GM21367 (cell line): ENCODE measurements around the gene SHROOM3.

Experiments used
- ATAC-seq: cut with Tn5 transposase; IDR thresholded peaks from one replicate; pipeline ENCODE4 v1.9.1; 2021; ENCODE audit not compliant: unreplicated experiment

The SHROOM3 gene

GRCh38 chr4:76564123-76564915, 129.3 kb downstream of the SHROOM3 start:
- no peak for ATAC-seq

GRCh38 chr4:76568262-76568661, 133.2 kb downstream of the SHROOM3 start:
- no peak for ATAC-seq

DNA sequence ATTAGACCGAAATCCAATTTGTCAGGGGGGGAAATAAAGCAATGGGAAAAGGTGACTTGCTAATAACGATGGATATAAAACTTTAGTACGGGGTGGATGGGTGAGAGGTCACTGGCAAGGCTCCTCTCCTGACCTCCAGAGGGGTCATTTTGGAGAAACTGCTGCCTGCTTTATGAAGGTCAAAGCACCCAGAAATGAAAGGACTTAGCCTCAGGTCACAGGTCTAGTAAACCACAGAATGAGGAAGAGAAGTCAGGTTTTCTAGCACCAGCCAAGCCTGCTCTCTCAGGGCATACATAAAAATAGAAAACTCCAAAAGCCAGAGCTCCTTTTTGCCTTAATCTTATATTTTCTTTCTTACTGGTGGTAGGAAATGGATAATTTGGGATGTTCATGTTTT, 134.2 kb downstream of the SHROOM3 start:
- ATAC-seq, result no peak

- no peak for ATAC-seq
Observed at GRCh38 chr4:76569706-76570105, 134.7 kb downstream of the SHROOM3 start.

DNA sequence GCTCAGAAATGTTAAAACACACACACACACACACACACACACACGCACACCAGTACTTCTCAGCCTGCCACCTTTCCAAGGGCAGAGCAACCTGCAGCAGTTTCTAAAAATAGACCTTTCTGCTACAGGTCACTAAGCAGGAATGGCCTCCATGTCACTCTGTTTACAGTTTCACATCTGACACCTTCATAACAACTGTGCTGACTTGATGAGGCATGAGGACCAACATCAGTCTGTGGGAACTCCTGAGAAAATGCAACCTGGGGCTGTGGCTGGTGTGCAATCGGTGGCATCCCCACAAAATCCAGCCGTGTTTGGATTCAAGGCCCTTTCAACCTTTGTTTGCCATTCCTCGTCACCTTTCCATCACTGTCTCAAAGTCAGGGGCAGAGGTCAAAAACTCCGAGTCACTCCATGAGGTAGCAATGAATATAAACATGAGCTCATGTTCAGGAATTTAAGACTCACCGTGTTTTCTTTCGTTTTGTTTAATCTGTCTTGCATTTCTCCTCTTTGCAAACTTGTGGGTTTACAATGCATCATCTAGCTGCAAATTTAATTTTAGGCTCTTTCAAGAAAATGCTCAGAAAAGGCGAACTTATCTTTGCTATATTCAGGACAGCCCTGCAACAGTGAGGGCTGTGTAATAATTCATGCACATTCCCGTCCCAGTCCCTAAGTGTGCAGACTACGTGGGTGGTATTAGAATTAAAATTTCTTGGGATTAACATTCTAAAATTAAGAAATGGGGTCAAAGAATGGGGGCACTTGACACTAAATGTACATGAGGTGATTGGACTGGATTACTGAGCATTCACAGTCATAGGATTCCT, 135.3 kb downstream of the SHROOM3 start:
- ATAC-seq, result no peak

- ATAC-seq, result no peak
Observed at GRCh38 chr4:76571274-76571673, 136.2 kb downstream of the SHROOM3 start.

DNA sequence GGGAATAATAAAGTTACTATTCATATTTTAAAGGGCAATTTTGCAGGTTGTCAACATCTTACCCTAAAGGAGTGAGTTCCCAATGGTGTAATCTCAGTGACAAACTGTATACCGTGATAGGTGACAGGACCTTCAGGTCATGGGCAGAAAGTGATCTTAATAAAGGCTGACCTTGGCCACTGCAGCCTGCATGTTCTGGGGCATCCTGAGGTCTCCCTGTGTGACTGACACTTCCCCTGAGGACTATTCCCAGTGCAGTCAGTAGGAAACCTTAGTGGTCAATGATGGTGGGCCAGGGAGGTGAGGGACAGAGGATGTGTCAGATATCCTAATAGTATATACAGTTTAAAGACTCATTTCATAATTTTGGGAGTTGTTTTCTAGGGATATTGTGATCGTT, 137.2 kb downstream of the SHROOM3 start:
- ATAC-seq, result no peak

DNA sequence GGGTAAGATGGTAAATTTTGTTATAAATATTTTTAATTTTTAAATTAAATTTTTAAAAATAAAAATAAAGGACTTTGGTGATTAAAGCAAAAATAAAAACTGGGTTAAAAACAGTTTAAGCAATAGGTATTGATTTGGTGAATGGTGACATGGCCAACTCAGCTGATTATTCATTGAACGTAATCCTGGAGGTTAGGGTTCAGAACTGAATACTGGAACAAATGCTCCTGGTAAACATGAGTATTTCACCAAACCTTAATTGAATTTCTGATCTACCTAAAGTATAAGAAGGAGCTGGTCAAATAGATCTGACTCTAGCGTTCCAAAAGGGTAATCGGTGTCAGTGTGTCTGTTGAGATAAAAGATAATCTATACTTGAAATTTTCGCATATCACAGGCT, 141.8 kb downstream of the SHROOM3 start:
- ATAC-seq, result no peak

- ATAC-seq, result no peak
Observed at GRCh38 chr4:76578002-76578560, 143.1 kb downstream of the SHROOM3 start.

- ATAC-seq, result no peak
Observed at GRCh38 chr4:76579596-76580375, 144.8 kb downstream of the SHROOM3 start.

GRCh38 chr4:76581077-76581962, 146.3 kb downstream of the SHROOM3 start:
- no peak for ATAC-seq

- ATAC-seq, result no peak
Observed at GRCh38 chr4:76582074-76582816, 147.2 kb downstream of the SHROOM3 start.

GRCh38 chr4:76582817-76583087, 147.7 kb downstream of the SHROOM3 start:
- ATAC-seq, result no peak

DNA sequence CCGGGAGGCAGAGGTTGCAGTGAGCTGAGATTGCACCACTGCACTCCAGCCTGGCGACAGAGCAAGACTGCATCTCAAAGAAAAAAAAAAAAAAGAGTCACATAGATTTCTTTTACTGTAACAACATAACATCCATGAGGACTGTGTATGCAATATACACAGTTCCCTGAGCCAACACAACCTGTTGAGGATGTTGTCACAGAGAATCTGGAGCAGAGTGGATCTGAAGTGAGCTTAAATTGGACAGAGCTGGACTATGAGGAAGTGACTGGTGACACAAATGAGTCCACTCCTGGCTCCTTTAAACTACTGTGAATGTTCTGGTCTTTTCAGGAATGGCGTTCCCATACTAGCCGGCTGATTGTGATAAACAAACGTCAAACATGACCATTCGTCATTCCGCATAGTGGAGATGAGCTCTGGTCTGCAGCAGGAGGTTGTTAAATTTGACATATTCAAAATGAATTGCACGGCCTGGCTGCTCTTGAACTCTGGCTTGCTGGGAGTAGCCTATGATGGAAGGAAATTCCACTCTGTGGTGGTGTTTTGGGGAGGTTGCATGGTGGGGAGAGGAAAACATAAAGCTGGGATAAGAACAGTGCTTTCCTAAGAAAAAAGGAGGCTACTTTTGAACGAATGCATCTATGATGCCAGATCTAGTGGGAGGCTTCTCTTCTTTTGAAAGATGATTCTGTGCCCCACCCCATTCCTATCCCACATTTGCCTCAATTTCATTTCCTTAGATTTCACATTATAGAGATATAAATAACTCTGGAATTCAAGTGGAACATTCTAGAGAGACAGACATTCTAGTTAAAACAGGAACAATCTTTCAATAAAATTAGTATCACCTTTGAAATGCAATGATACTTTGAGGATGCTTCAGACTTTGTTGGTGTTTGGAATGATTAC, 149.5 kb downstream of the SHROOM3 start:
- ATAC-seq, result no peak

DNA sequence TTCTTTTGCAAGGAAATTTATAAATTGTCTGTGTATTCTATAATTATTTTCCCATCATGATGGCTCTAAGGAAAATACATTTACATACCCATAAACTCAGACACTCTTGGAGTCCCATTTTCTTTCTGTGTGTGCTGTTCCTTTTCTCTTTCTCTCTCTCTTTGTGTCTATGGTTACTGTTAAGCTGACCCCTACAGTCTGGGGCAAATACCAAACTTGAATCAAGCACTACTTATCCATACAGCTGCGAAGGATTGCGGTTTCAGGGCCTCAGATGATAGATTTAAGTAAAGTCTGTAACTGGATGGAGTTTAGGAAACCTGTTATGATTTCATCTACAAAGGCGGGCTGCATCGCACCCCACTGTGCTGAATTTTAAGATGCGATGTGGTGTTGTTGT, 150.2 kb downstream of the SHROOM3 start:
- ATAC-seq, result no peak

- no peak for ATAC-seq
Observed at GRCh38 chr4:76585897-76586360, 150.9 kb downstream of the SHROOM3 start.

DNA sequence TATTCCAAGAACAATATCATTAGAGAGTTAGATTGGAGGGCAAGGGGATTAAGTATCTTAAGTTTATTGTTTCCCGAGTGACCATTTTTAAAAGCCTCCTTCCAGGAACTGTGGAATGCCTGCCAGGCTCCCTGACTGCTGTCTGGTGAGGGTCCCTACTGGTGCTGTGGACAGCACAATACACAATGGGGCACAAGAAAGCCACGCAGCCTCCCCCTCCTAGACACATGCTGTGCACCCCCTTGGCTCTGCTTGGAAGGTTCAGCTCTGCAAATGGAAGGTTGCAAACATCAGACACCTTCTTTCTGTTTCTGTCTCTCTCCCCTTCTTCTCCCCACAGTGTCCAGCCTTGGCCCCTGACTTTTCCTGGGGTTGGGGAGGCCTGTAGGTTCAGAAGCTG, 153.2 kb downstream of the SHROOM3 start:
- ATAC-seq, result no peak

DNA sequence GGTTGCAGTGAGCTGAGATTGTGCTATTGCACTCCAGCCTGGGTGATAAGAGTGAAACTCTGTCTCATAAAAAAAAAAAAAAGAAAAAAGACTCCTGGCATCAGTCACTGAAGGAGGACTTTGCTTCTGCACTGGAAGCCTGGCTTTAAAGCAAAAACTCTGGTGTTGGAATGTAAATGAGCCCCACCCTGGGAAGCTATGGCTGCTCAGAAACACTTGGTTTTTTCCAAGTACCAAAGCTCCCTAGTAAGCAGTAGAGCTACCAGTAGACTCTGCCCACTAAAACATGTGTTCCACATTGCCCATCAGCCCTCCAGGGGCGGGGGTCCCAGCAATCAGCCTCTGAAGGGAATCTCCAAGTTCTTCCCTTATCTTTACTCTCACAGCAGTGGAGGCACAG, 154.4 kb downstream of the SHROOM3 start:
- no peak for ATAC-seq
